ENCODE data around the gene TYW1.
"Not testable (repeated sequence)": the region's sequence is repeated elsewhere in the genome, so short reads cannot be mapped to it uniquely, and the experiment has no call there.

The TYW1 gene

GRCh38 chr7:67259363-67259762 lies 262.7 kb downstream of the TYW1 start:
- DNase-seq, result not testable (repeated sequence)

- not testable (repeated sequence) for DNase-seq
Observed at GRCh38 chr7:67260166-67260586, 263.5 kb downstream of the TYW1 start.

GRCh38 chr7:67264000-67264399 lies 267.4 kb downstream of the TYW1 start:
- DNase-seq, result not testable (repeated sequence)

GRCh38 chr7:67266070-67266469 lies 269.4 kb downstream of the TYW1 start:
- not testable (repeated sequence) for DNase-seq

GRCh38 chr7:67267914-67268313 lies 271.3 kb downstream of the TYW1 start:
- no peak for DNase-seq

- not testable (repeated sequence) for DNase-seq
Observed at GRCh38 chr7:67269916-67270315, 273.3 kb downstream of the TYW1 start.

All from NCI-H1694 (cell line).